Astrocyte (in vitro differentiated cells and primary cell): ENCODE measurements around the gene RUVBL2.
"Not testable (repeated sequence)": the region's sequence is repeated elsewhere in the genome, so short reads cannot be mapped to it uniquely, and the experiment has no call there.

Experiments used
- CTCF ChIP-seq: IDR thresholded peaks from 2 replicates; pipeline ENCODE4 v1.5.1; 2011; ENCODE audit warnings: low read depth, mild to moderate bottlenecking, inconsistent platforms, low read length, moderate library complexity; ENCODE audit not compliant: insufficient read depth
- EZH2 ChIP-seq: IDR thresholded peaks from 2 replicates; pipeline ENCODE4 v1.6.1; 2012; ENCODE audit warnings: mild to moderate bottlenecking, low read length, inconsistent platforms; ENCODE audit not compliant: insufficient read depth

- not testable (repeated sequence) for TF ChIP-seq CTCF, EZH2
Measured at GRCh38 chr19:49028686-49029085, 35.0 kb downstream of the RUVBL2 start.
